Epithelial cell of prostate (primary cell): Measurements from ENCODE around the gene RNF150.
"Not testable (repeated sequence)": the region's sequence is repeated elsewhere in the genome, so short reads cannot be mapped to it uniquely, and the experiment has no call there.

Experiments used
- DNase-seq: peaks from one replicate; pipeline ENCODE4 v3.0.0-alpha.2; 2011; ENCODE audit warnings: low read depth, low spot score
- H3K27ac ChIP-seq: fragments of 450-650 bp; 2 replicates; pipeline ENCODE4 v1.5.1; 2017; ENCODE audit warnings: mild to moderate bottlenecking

The RNF150 gene

DNA sequence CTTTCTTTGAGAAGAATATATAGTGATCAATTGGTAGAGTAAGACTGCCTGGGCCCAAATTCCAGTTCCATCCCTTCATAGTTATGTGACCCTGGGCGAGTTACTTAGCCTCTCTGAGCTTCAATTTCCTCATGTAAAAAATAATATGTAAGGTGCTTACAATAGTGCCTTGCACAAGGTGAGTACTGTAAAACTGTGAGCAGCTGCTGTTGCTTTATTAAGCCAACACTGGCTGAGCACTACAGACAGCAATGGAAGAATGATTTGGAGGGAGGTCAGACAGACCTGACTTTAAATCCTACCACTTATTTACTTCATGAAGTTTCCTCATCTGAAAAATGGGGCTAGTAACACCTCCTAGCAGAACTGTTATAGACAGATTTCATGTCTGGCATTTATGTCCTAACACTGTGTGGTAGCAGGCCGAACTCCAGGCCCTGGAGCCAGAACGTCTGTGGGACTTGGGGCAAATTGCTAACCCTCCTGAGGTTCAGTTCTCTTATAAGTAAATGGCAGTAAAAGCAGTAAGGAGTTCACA lies 53.8 kb downstream of the RNF150 start:
- H3K27ac ChIP-seq = no peak overlapping the region
- DNase-seq = no peak

DNA sequence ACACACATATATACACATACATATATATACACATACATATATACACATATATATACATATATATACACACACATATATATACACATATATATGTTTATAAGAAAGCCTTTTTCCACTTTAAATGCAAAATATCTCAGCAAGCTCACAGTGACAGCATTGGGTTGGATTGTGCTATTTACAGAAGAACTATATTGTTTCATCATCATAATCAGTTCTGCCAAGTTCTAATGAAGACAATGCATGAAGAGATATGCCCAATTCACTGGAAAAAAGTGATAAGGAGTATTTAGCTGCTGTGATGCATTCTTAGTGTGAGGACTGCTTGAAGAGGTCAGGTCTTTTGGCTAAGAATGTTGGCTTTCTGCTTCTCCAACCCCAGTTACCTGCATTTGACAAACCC lies 54.4 kb downstream of the RNF150 start:
- no peak for DNase-seq
- H3K27ac ChIP-seq = no peak overlapping the region

DNA sequence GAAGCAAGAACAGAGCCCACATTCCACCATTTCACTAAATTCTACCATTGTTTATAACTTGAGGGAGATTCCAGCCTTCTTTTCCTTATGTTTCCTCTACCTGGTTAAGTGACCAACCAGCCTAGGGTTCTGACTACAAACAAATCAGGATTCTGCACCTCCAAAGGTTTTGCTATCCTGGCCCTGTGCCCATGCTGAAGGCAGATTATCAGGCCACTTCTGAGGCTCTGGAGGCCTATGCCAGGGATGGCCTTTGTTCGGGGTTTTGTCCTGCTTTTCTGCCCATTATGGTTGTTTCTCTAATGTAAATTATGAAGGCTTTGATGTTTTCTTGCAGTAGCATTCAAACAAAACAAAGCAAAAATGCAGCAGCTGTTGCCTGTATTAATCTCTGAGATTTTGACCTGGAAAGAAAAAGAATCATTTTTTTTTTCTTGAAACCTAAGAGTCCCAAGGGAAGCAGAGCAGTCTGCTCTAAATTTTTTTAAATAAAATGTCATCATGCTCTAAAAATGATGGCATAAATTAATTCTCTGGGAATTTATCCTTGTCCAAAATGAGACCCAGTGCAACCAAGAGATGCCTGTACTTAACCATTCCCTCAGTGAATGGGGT lies 55.6 kb downstream of the RNF150 start:
- no peak overlapping the region for H3K27ac ChIP-seq
- DNase-seq = no peak

GRCh38 chr4:141075553-141075952 lies 57.7 kb downstream of the RNF150 start:
- no peak for DNase-seq
- H3K27ac ChIP-seq = no peak overlapping the region

DNA sequence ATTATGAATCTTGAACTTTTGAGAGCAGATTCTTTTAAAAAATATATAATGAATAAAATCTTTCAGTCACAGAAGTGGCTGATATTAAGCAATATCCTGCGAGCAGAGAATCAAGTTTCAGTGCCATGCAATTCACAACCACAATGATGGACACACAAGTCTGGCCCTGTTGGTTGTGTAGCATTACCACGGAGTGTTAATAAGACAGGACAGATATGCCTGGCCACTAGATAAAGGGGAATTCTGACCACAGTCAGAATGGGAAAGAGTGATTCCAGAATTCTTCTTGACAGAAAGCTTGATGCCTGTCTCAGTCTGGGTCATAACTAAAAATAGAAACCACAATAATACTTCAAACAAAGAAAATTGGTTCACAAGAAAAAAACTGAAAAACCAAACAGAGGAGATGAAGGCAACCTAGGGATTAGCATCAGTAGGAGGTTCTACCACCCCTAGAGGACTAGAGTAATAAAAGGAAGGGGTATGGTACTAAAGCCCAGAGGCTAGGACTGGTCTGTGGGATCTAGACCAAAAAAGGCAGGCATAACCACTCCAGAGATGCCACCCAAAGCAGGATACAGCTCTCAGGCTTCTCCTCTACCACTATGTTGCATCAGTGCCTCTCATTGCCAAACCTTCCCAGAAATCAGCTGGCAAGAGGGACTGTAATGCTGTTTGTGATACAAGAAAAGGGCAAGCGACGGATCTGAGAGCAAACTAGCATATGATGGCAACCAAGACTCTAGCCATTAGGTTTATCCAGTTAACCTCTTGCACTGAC lies 59.0 kb downstream of the RNF150 start:
- no peak for DNase-seq
- no peak overlapping the region for H3K27ac ChIP-seq

DNA sequence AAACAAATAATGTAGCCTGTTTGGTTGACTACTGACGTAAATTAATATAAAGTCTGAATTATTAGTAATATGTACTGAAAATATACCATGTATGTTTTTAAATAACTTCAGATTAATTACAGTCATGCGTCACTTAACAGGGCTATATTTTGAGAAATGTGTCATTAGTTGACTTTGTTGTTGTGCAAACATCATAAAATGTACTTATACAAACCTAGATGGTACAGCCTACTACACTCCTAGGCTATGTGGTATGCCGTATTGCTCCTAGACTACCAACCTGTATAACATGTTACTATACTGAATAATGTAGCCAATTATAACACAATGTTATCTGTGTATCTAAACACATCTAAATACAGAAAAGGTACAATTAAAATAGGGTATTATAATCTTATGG lies 66.6 kb downstream of the RNF150 start:
- no peak for DNase-seq

DNA sequence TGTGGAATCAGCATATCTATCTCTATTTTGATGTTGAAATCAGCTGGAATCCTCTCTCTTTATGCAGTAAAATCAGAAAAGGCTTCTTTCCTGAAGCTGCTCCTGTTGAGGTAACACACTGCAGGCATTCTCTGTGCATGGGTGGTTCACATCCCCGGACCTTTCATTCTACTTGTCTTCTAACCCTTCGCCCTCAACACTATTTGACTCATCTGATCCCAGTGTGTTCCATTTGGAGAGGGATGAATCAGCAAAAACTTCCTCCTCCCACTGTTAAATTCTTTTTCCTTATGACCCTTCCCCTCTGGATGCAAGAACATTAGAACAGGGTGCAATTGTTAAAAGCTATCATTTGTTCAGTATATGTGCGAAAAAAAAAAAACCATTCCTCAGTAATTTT lies 67.4 kb downstream of the RNF150 start:
- no peak for DNase-seq
- no peak overlapping the region for H3K27ac ChIP-seq

More for the DNA sequence above, 66.6 kb downstream of the RNF150 start:
- H3K27ac ChIP-seq = no peak overlapping the region

- H3K27ac ChIP-seq = no peak overlapping the region
- DNase-seq = no peak
Observed at GRCh38 chr4:141062651-141063050, 70.6 kb downstream of the RNF150 start.

DNA sequence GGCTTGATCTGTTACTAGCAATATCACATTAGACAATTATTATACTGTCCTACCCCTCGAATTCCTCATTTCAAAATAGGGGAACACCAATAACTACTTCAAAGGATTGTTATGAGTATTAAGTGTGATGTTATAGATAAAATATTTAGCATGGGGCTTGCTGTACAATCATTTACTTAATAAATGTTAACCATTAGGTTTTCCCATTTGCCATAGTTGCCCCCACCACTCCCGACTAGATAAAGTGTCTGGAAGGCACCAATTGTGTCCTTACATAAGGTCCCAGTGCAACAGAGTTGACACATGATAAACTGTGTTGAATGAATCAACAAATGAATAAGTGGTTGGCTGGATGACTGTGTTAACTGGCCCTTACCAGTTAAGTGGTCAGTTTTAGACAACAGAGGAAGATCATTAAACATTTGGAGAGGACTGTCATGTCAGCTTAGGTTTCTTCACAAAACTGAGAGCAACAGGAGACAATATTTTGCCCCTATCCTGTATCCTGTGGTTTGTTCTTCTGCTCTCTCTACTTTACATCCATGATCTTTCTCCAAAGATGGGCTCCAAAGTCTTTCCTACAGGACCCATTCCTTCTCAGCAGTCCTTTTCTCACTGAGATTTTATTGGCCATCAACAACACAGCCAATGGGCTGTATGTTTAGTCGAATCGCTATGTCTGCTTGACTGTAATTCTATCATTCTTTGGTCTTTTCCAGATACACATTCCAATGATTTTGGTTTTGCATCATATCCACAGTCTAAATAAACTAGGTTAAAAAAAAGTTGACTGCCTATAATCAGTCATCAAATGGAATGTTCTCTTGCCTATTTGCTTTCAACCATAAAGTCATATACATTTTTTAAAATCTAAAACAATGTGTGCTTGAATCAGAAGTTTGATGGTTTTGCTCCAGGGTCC lies 74.4 kb downstream of the RNF150 start:
- H3K27ac ChIP-seq = no peak overlapping the region
- no peak for DNase-seq

DNA sequence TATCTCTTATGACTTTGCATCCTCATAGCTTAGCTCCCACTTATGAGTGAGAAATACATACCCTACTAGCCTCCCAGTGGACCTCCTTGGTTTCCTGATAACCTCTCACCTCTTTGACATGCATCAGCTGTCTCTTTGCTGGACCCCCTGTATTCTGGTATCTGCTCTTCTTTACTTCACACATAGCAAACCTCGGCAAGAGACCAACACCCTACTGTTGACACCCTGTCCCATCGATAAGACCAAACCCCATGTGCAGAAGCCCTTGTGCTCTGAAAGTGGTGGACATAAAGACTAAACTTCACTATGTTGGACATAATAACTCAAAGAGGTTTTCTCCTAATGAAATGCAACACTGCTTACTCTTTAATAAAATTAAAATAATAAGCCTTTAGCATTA lies 75.7 kb downstream of the RNF150 start:
- H3K27ac ChIP-seq = no peak overlapping the region
- DNase-seq = no peak

DNA sequence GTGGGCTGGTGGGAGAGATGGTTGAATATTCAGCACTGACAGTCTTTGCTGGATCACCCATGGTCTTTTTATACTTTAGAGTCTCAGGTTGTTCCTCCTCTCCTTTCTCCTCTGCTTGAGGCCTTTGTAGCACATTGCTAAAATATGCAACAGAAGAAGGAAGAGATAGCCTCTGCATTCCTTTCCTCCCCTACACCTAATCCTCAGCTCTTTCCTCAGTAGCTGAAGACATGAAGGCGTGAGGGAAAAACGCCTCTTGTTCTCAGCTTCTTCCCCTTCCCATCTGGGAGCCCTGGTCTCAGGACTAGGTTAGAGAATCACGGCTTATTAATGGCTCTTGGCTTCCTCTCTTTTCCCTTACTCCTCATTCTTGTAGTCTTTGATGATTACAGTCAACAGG lies 76.8 kb downstream of the RNF150 start:
- H3K27ac ChIP-seq = no peak overlapping the region
- no peak for DNase-seq

DNA sequence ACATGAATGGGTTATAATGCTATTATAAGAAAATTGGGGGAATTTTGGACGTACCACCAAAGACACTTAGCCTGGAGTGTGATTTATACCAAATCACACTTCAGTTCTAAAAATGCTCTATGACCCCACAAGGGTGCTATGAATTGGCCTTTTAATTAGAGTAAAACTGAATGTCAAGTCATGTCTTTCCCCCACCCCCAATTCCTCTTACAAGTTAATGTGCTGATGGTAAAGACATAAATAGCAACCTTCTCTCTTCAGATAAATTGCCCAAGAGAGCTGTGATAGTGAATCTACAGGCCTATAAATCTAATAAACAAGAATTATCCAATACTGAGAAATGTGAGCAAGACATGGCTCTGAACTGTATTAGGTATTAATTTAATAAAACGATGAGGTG lies 78.8 kb downstream of the RNF150 start:
- no peak for DNase-seq
- H3K27ac ChIP-seq = no peak overlapping the region

GRCh38 chr4:141050999-141051398 lies 82.3 kb downstream of the RNF150 start:
- H3K27ac ChIP-seq, DNase-seq: not testable (repeated sequence)

GRCh38 chr4:141047228-141047884 lies 85.9 kb downstream of the RNF150 start:
- DNase-seq = no peak
- no peak overlapping the region for H3K27ac ChIP-seq

DNA sequence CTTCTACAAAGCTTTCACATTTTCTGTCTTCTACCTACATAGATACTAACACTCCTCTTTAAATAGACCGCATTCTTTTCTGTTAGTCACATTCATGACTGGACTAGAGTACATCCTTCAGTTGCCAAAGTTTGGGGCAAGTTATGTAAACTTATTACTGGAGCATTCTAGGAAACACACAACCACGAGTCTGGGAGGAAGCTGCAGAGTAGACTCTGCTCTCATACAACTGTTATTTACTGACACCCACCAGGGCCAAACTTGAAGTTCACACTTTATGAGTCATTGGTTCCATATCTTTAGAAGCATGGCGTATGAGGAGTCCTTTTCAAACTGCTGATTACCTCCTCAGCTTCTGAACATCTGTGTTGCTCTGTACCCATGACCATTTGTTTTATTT lies 87.0 kb downstream of the RNF150 start:
- DNase-seq = peak; percentile 87
- H3K27ac ChIP-seq = peak overlapping the region; percentile 25

DNA sequence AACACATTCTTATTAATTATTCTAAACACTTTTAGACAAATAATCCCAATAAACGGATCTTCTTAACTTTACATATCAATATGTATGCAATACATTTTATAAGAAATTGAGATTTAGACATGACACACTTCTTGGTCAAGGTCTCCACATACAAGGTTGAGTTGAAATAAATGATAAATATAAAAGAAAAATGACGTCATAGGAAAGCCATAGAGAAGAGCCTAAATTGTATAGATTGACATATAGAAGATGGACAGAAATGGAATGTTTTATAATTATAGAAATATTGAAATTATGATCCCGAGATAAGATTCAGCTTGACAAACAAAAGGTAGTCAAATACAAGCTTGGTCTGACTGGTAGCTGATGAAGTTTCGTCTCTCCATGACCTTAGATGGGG lies 87.4 kb downstream of the RNF150 start:
- no peak for DNase-seq
- peak overlapping the region; percentile 25 for H3K27ac ChIP-seq

- H3K27ac ChIP-seq = no peak overlapping the region
- DNase-seq = no peak
Observed at GRCh38 chr4:141041021-141041476, 92.2 kb downstream of the RNF150 start.

DNA sequence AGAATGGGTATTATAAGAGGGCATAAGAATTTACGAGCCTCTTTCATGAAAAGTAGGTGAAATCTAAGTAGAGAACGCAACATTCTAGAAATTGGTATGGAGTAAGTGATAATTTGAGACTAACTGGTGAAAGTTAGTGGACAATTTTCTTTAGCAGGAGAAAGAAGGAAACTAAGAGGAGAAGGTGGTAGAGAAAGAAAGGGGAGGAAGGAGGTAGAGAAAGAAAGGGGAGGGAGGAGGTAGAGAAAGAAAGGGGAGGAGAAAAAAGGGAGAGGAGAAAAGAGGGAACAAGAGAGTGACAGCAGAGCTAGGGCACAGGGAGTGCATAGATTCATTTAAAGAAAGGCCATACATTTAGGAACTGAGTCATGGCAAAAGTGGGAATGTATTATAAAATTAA lies 94.1 kb downstream of the RNF150 start:
- no peak for DNase-seq
- H3K27ac ChIP-seq = no peak overlapping the region

- DNase-seq = no peak
- H3K27ac ChIP-seq = no peak overlapping the region
Observed at GRCh38 chr4:141038428-141038827, 94.8 kb downstream of the RNF150 start.

GRCh38 chr4:141037446-141037845 lies 95.8 kb downstream of the RNF150 start:
- no peak for DNase-seq
- no peak overlapping the region for H3K27ac ChIP-seq
